Neural progenitor cell (in vitro differentiated cells): ENCODE data around the gene FBLIM1. TPM values are rescaled to one million over a fixed set of nuclear protein-coding genes. Genes with fewer than 3 reads are reported as not detected.

Experiments used
- DNase-seq: peaks from one replicate; pipeline ENCODE4 v3.0.0-alpha.2; 2016; ENCODE audit warnings: low spot score
- H2AFZ ChIP-seq: fragments of 200-600 bp; sonication (generic); replicated peaks from 2 replicates; pipeline ENCODE4 v1.6.1; 2016; ENCODE audit warnings: antibody characterized with exemption
- H3F3A ChIP-seq: fragments of 200-600 bp; sonication (generic); 2 replicates; pipeline ENCODE4 v1.6.1; 2016; ENCODE audit warnings: antibody characterized with exemption, low read depth
- H3K27ac ChIP-seq: fragments of 200-600 bp; sonication (generic); 2 replicates; pipeline ENCODE4 v1.5.1; 2016; ENCODE audit warnings: mild to moderate bottlenecking
- H3K27me3 ChIP-seq: fragments of 200-600 bp; sonication (generic); 2 replicates; pipeline ENCODE4 v1.6.1; 2016; ENCODE audit warnings: mild to moderate bottlenecking, moderate library complexity
- H3K36me3 ChIP-seq: fragments of 200-600 bp; sonication (generic); 2 replicates; pipeline ENCODE4 v1.5.1; 2016
- H3K4me1 ChIP-seq: fragments of 200-600 bp; sonication (generic); 2 replicates; pipeline ENCODE4 v1.6.1; 2016; ENCODE audit warnings: mixed run types
- H3K4me2 ChIP-seq: fragments of 200-600 bp; sonication (generic); 2 replicates; pipeline ENCODE4 v1.6.1; 2016
- H3K4me3 ChIP-seq: fragments of 200-600 bp; sonication (generic); 2 replicates; pipeline ENCODE4 v1.5.1; 2016
- H3K79me2 ChIP-seq: fragments of 200-600 bp; sonication (generic); 2 replicates; pipeline ENCODE4 v1.6.1; 2016; ENCODE audit warnings: low read depth
- H3K9ac ChIP-seq: fragments of 200-600 bp; sonication (generic); 2 replicates; pipeline ENCODE4 v1.6.1; 2016
- H3K9me3 ChIP-seq: fragments of 200-600 bp; sonication (generic); 2 replicates; pipeline ENCODE4 v1.5.1; 2016; ENCODE audit warnings: low read depth
- H4K20me1 ChIP-seq: fragments of 200-600 bp; sonication (generic); 2 replicates; pipeline ENCODE4 v1.6.1; 2016; ENCODE audit warnings: low read depth
- H3K27ac Mint-ChIP-seq: 3 replicates; pipeline ENCODE4 v1.8.0; 2021; ENCODE audit warnings: mixed read lengths
- H3K27me3 Mint-ChIP-seq: 2 replicates; pipeline ENCODE4 v1.8.0; 2022; ENCODE audit warnings: low read depth, mild to moderate bottlenecking, inconsistent platforms, moderate library complexity, mixed read lengths; ENCODE audit not compliant: insufficient read depth
- H3K36me3 Mint-ChIP-seq: 3 replicates; pipeline ENCODE4 v1.8.0; 2021; ENCODE audit warnings: mixed read lengths
- H3K4me1 Mint-ChIP-seq: 3 replicates; pipeline ENCODE4 v1.8.0; 2021; ENCODE audit warnings: mixed read lengths
- H3K4me3 Mint-ChIP-seq: 3 replicates; pipeline ENCODE4 v1.8.0; 2021; ENCODE audit warnings: mild to moderate bottlenecking, moderate library complexity, mixed read lengths
- H3K9me3 Mint-ChIP-seq: 3 replicates; pipeline ENCODE4 v1.8.0; 2020; ENCODE audit warnings: mixed read lengths
- EZH2 ChIP-seq: fragments of 200-600 bp; sonication (generic); IDR thresholded peaks from 2 replicates; pipeline ENCODE4 v1.6.1; 2017; ENCODE audit warnings: antibody characterized with exemption, mild to moderate bottlenecking, moderate library complexity
- EZH2phosphoT487 ChIP-seq: fragments of 200-600 bp; sonication (generic); IDR thresholded peaks from 2 replicates; pipeline ENCODE4 v1.6.1; 2017; ENCODE audit warnings: antibody characterized with exemption
- total RNA-seq: library from RNA; depleted of rRNA; stranded (reverse); fragments of >200 nt; gene quantifications from 2 replicates; pipeline ENCODE4 v1.2.3, GENCODE V29; 2015; ENCODE audit warnings: low replicate concordance
- TF ChIP-seq, protein P1 (sequence below): fragments of 200-600 bp; sonication (generic); IDR thresholded peaks from 2 replicates; pipeline ENCODE4 v1.5.1; 2017; ENCODE audit warnings: antibody characterized with exemption, mild to moderate bottlenecking

The FBLIM1 gene
- total RNA-seq, 1 donor from 2014 or later = 4.7 TPM

DNA sequence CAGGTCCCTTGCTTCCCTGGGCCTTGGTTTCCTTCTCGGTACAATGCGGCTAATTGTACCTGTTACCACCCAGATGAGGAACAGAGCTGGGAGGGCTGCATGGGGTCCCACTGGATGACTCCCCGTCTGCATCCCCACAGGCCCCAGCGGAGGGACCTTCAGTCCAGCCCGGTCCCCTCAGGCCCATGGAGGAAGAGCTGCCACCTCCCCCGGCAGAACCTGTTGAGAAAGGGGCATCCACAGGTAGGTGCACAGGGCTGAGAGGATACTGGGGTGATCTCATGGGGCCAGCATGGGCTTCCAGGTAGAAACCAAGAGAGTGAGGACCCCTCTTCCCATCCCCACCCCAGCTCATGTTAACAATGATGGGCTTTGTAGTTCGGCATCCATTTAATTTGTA is 9.8 kb downstream of the FBLIM1 start:
- DNase-seq = no peak
- Mint-ChIP-seq H3K4me3 (no peak overlapping the region), H3K27me3 (peaks cover 2% of the 10 kb centered on the region), H3K4me1 (peaks cover 7% of the 10 kb centered on the region), H3K36me3 (peaks cover 5% of the 10 kb centered on the region), H3K27ac (no peak overlapping the region), H3K9me3 (no peaks in the 10 kb centered on the region)
- Histone ChIP-seq H3K4me2 (no peak overlapping the region), H3F3A (no peaks in the 10 kb centered on the region), H3K4me3 (no peak overlapping the region), H3K4me1 (no peaks in the 10 kb centered on the region), H3K27ac (no peak overlapping the region), H3K9ac (no peak overlapping the region), H3K79me2 (no peaks in the 10 kb centered on the region), H3K9me3 (no peaks in the 10 kb centered on the region), H3K36me3 (no peaks in the 10 kb centered on the region), H2AFZ (no peak overlapping the region), H3K27me3 (no peaks in the 10 kb centered on the region), H4K20me1 (no peaks in the 10 kb centered on the region)
- TF ChIP-seq EZH2phosphoT487 = no peak
- no peak for TF ChIP-seq EZH2
- TF ChIP-seq, protein P1, sequence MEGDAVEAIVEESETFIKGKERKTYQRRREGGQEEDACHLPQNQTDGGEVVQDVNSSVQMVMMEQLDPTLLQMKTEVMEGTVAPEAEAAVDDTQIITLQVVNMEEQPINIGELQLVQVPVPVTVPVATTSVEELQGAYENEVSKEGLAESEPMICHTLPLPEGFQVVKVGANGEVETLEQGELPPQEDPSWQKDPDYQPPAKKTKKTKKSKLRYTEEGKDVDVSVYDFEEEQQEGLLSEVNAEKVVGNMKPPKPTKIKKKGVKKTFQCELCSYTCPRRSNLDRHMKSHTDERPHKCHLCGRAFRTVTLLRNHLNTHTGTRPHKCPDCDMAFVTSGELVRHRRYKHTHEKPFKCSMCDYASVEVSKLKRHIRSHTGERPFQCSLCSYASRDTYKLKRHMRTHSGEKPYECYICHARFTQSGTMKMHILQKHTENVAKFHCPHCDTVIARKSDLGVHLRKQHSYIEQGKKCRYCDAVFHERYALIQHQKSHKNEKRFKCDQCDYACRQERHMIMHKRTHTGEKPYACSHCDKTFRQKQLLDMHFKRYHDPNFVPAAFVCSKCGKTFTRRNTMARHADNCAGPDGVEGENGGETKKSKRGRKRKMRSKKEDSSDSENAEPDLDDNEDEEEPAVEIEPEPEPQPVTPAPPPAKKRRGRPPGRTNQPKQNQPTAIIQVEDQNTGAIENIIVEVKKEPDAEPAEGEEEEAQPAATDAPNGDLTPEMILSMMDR = no peak

GRCh38 chr1:15770313-15770962 is 11.8 kb downstream of the FBLIM1 start:
- Histone ChIP-seq H3K4me2 (no peak overlapping the region), H3F3A (no peaks in the 10 kb centered on the region), H3K4me1 (no peaks in the 10 kb centered on the region), H3K36me3 (no peaks in the 10 kb centered on the region), H3K27ac (no peak overlapping the region), H2AFZ (no peak overlapping the region), H3K79me2 (no peaks in the 10 kb centered on the region), H3K27me3 (no peaks in the 10 kb centered on the region), H3K9ac (no peak overlapping the region), H3K9me3 (no peaks in the 10 kb centered on the region), H4K20me1 (no peaks in the 10 kb centered on the region), H3K4me3 (no peak overlapping the region)
- TF ChIP-seq EZH2phosphoT487 (no peak), EZH2 (no peak)
- TF ChIP-seq, protein P1 = no peak
- no peak overlapping the region for H3K27ac Mint-ChIP-seq
- H3K27me3 Mint-ChIP-seq = peaks cover 2% of the 10 kb centered on the region
- no peak overlapping the region for H3K4me3 Mint-ChIP-seq
- no peaks in the 10 kb centered on the region for H3K9me3 Mint-ChIP-seq
- peaks cover 7% of the 10 kb centered on the region for H3K36me3 Mint-ChIP-seq
- DNase-seq = no peak
- peaks cover 3% of the 10 kb centered on the region for H3K4me1 Mint-ChIP-seq

- Histone ChIP-seq H3K4me2 (no peak overlapping the region), H3K27me3 (no peaks in the 10 kb centered on the region), H3K79me2 (no peaks in the 10 kb centered on the region), H3K36me3 (no peaks in the 10 kb centered on the region), H3K27ac (no peak overlapping the region), H3K4me1 (no peaks in the 10 kb centered on the region), H3K4me3 (no peak overlapping the region), H3K9me3 (no peaks in the 10 kb centered on the region), H2AFZ (no peak overlapping the region), H4K20me1 (no peaks in the 10 kb centered on the region), H3F3A (no peaks in the 10 kb centered on the region), H3K9ac (no peak overlapping the region)
- no peak for DNase-seq
- Mint-ChIP-seq H3K4me1 (peaks cover 5% of the 10 kb centered on the region), H3K27ac (no peak overlapping the region), H3K4me3 (no peak overlapping the region), H3K9me3 (no peaks in the 10 kb centered on the region), H3K36me3 (peaks cover 7% of the 10 kb centered on the region), H3K27me3 (peaks cover 2% of the 10 kb centered on the region)
- no peak for TF ChIP-seq EZH2
- TF ChIP-seq EZH2phosphoT487 = no peak
- TF ChIP-seq, protein P1 = no peak
Measured at GRCh38 chr1:15771836-15772515, 13.4 kb downstream of the FBLIM1 start.
